Dendritic cell treated with granulocyte-macrophage colony-stimulating factor and Interleukin-4, amounts not matched to agents 40 ng/mL and 50 ng/mL, for 4 days (primary cell): ENCODE data around the gene CSAD.

Experiments
- H3K27ac Mint-ChIP-seq: one replicate; pipeline ENCODE4 v1.8.0; 2022; ENCODE audit warnings: mild to moderate bottlenecking, mixed read lengths
- H3K27me3 Mint-ChIP-seq: one replicate; pipeline ENCODE4 v1.8.0; 2022; ENCODE audit warnings: mild to moderate bottlenecking, mixed read lengths
- H3K36me3 Mint-ChIP-seq: one replicate; pipeline ENCODE4 v1.8.0; 2022; ENCODE audit warnings: low read depth, mixed read lengths
- H3K4me1 Mint-ChIP-seq: one replicate; pipeline ENCODE4 v1.8.0; 2022; ENCODE audit warnings: low read depth, mixed read lengths
- H3K4me3 Mint-ChIP-seq: one replicate; pipeline ENCODE4 v1.8.0; 2022; ENCODE audit warnings: mild to moderate bottlenecking, moderate library complexity, mixed read lengths
- H3K9me3 Mint-ChIP-seq: one replicate; pipeline ENCODE4 v1.8.0; 2022; ENCODE audit warnings: mixed read lengths
- intact Hi-C: fragments of 100-400 bp; cut with micrococcal nuclease; formaldehyde crosslinking; loops from one replicate; pipeline ENCODE4 v1.15.0; 2022

The CSAD gene

DNA sequence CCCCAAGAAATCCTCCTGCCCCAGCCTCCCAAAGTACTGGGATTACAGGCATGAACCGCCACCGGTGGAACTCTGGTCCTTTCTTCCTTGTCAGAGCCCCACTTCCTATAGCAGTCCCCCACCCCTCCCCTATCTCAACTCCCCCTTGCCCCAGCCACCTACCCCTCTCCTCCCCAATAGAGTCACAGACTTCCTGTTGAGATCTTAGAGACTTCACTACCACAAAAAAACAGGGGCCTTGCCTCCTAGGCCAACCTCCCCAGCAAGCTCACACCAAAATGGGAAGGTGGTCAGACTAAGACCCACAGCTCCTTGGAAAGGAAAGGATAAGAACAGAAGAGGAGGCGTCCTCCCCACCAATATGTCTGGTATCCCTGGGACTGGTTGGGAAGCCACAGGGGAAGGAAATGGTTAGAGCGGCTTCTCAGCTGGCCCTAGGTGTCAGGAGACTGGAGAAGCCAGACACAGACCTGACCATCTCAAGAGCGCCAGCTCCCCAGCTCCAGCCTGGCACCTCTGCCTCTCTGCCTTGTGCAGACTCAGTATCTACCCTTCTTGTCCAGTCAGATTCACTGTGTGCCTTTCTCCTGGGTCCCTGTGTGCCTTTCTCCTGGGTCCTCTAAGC, 17.9 kb upstream of the CSAD start:
- peaks cover 13% of the 10 kb centered on the region for H3K27me3 Mint-ChIP-seq
- intact Hi-C loops: no loop called here
- peaks cover 17% of the 10 kb centered on the region for H3K36me3 Mint-ChIP-seq
- peaks cover 42% of the 10 kb centered on the region for H3K4me1 Mint-ChIP-seq
- H3K4me3 Mint-ChIP-seq: peak overlapping the region; percentile 69
- H3K9me3 Mint-ChIP-seq: no peaks in the 10 kb centered on the region
- peak overlapping the region; percentile 40 for H3K27ac Mint-ChIP-seq

- no peak overlapping the region for H3K27ac Mint-ChIP-seq
- H3K27me3 Mint-ChIP-seq: peaks cover 13% of the 10 kb centered on the region
- H3K4me3 Mint-ChIP-seq: no peak overlapping the region
- H3K36me3 Mint-ChIP-seq: peaks cover 31% of the 10 kb centered on the region
- peaks cover 42% of the 10 kb centered on the region for H3K4me1 Mint-ChIP-seq
- intact Hi-C loops: loop anchor here (1.0 to 2.0 kb wide), 3 partner anchors 22 to 130 kb away; no protein-coding TSS in a partner anchor
- H3K9me3 Mint-ChIP-seq: no peaks in the 10 kb centered on the region
Measured at GRCh38 chr12:53197011-53197640, 16.4 kb upstream of the CSAD start.

- H3K4me1 Mint-ChIP-seq: peaks cover 42% of the 10 kb centered on the region
- intact Hi-C loops: loop anchor here (2.0 kb wide), 1 partner anchor 130 kb away; no protein-coding TSS in a partner anchor
Measured at GRCh38 chr12:53196486-53196885, 15.8 kb upstream of the CSAD start.

DNA sequence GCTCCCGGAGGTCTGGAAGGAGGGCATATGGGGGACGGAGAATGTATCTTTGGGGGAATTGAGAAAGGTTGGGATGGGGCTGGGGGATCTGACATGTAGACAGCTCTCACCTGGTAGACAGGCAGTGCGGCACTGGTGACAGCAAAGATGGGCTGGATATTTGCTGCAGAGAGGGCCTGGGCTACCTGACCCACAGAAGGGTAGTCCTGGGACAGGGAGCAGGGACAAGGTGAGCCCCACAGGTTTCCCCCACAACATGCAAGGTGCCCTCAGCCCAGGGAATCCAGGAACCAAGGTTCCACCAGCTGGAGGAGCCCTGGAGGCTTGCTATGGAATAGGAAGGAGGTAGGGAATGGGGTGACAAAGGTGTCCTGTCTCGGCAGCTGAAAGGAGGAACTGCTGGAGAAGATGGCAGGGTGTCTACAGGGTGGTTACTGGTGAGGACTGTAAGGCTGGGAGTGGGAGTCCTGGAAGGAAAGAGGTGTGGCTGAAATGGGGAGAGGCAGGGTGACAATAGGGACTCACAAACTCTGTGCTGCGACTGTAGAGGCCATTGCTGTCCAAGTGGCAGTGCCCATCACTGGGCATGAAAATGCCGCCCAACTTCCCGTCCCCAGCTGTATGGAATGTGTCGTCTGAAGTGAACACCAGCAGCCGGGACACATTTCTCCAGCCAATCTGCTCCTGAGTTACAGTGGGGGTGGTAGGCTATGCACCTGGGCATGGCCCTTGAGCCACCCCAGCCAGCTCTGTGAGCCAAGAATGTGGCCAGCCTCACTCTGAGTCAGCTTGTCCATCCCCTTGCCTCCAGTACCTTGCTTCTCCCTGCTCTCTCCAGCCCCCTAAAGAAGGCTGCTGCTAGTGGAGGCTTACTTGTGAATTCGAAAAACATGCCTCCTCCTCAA, 15.0 kb upstream of the CSAD start:
- H3K9me3 Mint-ChIP-seq: no peaks in the 10 kb centered on the region
- H3K27ac Mint-ChIP-seq: no peak overlapping the region
- no peak overlapping the region for H3K4me3 Mint-ChIP-seq
- intact Hi-C loops: loop anchor here (2.0 kb wide), 1 partner anchor 129 kb away; no protein-coding TSS in a partner anchor
- peaks cover 35% of the 10 kb centered on the region for H3K4me1 Mint-ChIP-seq
- H3K36me3 Mint-ChIP-seq: peaks cover 45% of the 10 kb centered on the region
- peaks cover 13% of the 10 kb centered on the region for H3K27me3 Mint-ChIP-seq

More at GRCh38 chr12:53196486-53196885, 15.8 kb upstream of the CSAD start:
- Mint-ChIP-seq H3K27ac (no peak overlapping the region), H3K27me3 (peaks cover 13% of the 10 kb centered on the region), H3K4me3 (no peak overlapping the region), H3K36me3 (peaks cover 38% of the 10 kb centered on the region), H3K9me3 (no peaks in the 10 kb centered on the region)

- Mint-ChIP-seq H3K9me3 (no peaks in the 10 kb centered on the region), H3K4me3 (no peak overlapping the region), H3K27ac (no peak overlapping the region), H3K27me3 (peaks cover 13% of the 10 kb centered on the region), H3K36me3 (peaks cover 53% of the 10 kb centered on the region), H3K4me1 (peaks cover 27% of the 10 kb centered on the region)
- intact Hi-C loops: no loop called here
Measured at GRCh38 chr12:53194973-53195372, 14.2 kb upstream of the CSAD start.

DNA sequence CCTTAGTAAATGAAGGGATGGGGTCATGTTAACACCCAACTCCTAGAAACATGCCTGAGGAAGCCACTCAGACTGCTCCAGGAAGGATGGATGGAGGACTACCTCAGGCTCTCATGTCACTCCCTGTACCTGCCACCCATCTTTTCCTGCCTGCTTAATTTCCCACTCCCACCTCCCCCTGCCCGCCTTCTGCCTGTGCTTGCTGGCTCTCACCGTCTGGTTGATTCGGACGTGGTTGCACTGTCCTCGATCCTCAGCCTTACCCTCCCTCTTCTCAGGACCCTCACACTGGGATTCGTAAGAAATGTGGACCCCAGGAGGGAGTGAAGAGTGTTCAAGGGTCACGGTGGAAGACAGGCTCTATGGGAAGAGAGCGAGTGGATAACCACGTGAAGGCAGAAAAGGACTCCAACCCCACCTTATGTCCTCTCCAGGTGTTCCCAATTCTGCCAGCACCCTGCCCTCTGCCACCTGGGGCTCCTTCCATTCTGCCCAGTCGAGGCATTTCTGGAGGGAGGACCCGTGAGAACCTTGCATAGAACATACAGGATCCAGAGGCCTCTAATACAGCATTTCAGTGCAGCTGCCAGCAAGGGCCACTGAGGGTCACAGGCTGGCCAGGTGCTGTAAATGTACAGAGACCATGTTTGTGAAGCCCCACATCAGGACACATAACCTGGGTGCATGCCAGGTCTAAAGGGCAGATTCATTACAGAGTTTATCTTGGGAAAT, 13.4 kb upstream of the CSAD start:
- peaks cover 21% of the 10 kb centered on the region for H3K4me1 Mint-ChIP-seq
- H3K4me3 Mint-ChIP-seq: no peak overlapping the region
- H3K9me3 Mint-ChIP-seq: no peaks in the 10 kb centered on the region
- intact Hi-C loops: no loop called here
- H3K27ac Mint-ChIP-seq: no peak overlapping the region
- H3K36me3 Mint-ChIP-seq: peaks cover 60% of the 10 kb centered on the region
- H3K27me3 Mint-ChIP-seq: peaks cover 12% of the 10 kb centered on the region

DNA sequence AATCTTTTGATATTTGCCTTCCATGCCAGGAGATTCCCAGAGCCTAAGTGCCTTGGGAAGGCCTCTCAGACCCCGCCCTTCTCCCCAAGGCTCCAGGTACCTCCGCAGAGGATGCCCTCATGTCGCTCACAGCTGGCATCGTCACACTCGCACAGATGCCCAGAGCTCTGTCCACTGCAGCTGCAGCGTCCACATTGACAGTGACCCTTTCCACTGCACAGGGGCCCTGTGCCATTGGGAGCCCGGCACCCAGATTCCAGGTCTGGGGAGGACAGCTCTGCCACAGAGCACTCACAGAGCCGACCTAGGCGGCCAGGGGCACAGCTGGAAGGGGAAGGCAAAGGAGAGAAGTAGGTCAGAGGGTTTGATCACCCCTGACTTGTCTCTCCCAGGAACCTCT, 12.3 kb upstream of the CSAD start:
- Mint-ChIP-seq H3K27me3 (peaks cover 4% of the 10 kb centered on the region), H3K4me3 (no peak overlapping the region), H3K36me3 (peaks cover 70% of the 10 kb centered on the region), H3K27ac (no peak overlapping the region), H3K4me1 (peaks cover 10% of the 10 kb centered on the region), H3K9me3 (no peaks in the 10 kb centered on the region)
- intact Hi-C loops: no loop called here

DNA sequence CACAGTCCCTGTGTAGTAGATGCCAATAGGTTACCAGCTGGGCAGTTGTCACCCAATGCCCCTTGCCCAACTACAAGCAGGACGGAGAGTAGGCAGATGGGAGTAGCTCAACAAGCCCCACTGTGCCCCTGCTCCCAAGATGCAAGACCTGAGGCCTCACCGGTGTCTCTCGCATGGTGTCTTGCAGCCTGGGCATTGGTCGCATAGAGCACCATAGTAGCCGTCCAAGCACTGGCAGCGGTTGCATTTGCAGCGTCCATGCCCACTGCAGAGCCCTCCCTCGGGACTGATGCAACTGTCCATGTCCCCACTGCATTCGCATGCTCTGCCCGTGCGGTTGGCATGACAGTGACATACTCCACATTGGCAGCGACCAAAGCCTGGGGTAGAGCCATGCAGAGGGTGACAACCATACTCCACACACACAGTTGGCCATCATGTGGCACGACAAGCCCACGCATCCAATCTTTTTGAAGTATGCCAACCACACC, 11.9 kb upstream of the CSAD start:
- intact Hi-C loops: no loop called here
- H3K36me3 Mint-ChIP-seq: peaks cover 75% of the 10 kb centered on the region
- no peaks in the 10 kb centered on the region for H3K27me3 Mint-ChIP-seq
- no peak overlapping the region for H3K4me3 Mint-ChIP-seq
- H3K4me1 Mint-ChIP-seq: peaks cover 8% of the 10 kb centered on the region
- H3K27ac Mint-ChIP-seq: no peak overlapping the region
- H3K9me3 Mint-ChIP-seq: no peaks in the 10 kb centered on the region

DNA sequence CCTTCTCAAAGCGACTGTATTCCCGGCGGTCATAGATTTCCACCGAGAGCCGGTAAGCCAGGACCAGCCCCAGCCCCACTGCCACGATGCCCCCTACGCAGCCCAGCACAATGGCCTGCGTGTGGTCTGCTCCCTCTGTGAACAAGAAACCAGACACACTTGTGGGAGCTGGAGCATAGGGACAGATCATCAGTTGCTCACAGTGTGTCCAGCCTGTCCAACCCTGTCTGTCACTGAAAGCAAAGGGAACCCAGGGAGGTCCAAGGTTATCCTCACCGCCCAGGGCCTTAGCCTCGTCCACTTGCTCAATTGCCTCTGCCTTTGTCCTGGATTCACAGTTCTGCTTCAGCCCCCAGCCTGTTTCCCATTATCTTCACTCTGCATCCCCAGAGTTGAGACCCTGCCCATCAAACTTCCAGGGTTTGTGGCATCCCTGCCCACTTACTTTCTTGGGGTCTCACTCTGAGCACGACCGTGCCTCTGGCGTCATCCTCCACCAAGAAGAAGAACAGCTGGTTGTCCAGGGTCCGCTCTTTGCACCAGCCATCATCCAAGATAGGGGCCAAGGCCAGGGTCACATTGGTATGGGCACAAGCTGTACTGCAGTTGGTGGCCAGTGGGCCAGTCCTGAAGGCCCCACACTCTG, 11.3 kb upstream of the CSAD start:
- H3K36me3 Mint-ChIP-seq: peaks cover 81% of the 10 kb centered on the region
- no peak overlapping the region for H3K27ac Mint-ChIP-seq

DNA sequence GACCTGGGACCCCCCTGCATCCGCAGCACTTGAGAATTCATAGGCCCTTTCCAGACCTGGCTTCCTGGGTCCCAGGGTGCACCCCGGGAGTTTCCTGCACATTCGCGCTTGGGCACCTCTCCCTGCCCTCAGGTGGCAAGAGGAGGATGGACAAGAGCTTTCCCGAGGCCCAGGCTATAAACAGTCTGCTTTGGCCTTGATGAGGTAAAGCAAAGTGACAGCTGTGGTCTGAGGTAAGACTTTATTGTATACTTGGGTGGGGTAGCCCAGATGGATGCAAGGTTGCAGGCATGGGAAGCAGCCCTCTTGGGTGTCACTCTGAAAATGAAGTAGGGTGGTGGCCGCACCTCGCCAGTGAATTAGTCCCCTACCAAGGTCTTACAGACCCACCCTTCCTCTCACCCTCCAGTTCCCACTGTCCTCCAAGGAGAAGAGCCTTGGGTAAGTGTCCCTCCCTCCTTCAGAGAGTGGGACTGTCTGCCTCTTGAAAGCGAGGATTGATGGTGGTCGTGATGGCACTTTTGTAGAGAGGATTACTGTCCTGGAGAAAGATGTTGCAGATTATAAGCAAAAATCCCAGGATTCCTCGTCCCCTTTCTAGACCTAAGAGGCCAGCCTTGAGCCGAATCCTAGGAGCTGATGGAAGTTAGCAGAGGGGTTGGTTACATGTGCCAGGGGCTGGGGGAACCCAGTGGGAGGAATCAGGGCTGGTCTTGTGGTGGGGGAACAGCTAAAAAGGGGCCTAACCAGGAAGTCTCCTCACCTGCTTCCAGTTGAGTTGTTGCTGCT, 10.6 kb upstream of the CSAD start:
- Mint-ChIP-seq H3K36me3 (peaks cover 88% of the 10 kb centered on the region), H3K27ac (no peak overlapping the region), H3K4me3 (no peak overlapping the region), H3K9me3 (no peaks in the 10 kb centered on the region), H3K27me3 (no peaks in the 10 kb centered on the region), H3K4me1 (peaks cover 9% of the 10 kb centered on the region)
- intact Hi-C loops: no loop called here

More for the DNA sequence above, 11.3 kb upstream of the CSAD start:
- no peak overlapping the region for H3K4me3 Mint-ChIP-seq
- intact Hi-C loops: no loop called here
- H3K4me1 Mint-ChIP-seq: peaks cover 14% of the 10 kb centered on the region
- H3K9me3 Mint-ChIP-seq: no peaks in the 10 kb centered on the region
- H3K27me3 Mint-ChIP-seq: no peaks in the 10 kb centered on the region

DNA sequence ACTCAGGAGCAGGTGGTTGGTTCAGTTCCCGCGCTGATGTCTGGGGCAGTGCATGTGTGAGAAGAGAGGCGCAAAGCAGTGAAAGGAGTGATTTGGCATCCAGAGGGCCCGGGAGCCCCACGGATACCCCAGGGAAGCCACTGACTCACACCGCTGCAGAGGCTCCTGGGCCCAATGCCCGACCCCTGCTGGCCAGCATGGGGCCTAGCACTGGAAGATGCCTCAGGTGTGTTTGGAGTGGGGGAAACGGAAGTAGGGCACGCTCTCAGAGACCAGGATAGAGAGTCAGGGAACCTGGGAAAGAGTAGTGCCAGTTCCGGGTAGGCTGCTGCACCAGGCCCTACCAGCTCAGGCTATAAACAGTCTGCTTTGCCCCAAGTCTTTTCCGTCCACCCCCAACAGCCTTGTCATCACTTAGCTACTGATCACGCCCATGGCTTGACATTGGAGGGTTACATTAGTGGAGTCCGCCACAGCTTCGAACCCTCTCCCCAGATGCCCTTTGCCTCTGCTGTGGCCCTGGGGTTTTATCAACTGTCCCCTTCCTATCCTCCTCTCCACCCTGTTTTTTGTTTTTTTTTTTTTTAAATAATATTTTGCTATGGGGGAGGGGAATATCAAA, 9.5 kb upstream of the CSAD start:
- intact Hi-C loops: no loop called here
- Mint-ChIP-seq H3K27me3 (no peaks in the 10 kb centered on the region), H3K4me3 (no peak overlapping the region), H3K9me3 (no peaks in the 10 kb centered on the region), H3K36me3 (peaks cover 92% of the 10 kb centered on the region), H3K27ac (no peak overlapping the region), H3K4me1 (peaks cover 9% of the 10 kb centered on the region)

DNA sequence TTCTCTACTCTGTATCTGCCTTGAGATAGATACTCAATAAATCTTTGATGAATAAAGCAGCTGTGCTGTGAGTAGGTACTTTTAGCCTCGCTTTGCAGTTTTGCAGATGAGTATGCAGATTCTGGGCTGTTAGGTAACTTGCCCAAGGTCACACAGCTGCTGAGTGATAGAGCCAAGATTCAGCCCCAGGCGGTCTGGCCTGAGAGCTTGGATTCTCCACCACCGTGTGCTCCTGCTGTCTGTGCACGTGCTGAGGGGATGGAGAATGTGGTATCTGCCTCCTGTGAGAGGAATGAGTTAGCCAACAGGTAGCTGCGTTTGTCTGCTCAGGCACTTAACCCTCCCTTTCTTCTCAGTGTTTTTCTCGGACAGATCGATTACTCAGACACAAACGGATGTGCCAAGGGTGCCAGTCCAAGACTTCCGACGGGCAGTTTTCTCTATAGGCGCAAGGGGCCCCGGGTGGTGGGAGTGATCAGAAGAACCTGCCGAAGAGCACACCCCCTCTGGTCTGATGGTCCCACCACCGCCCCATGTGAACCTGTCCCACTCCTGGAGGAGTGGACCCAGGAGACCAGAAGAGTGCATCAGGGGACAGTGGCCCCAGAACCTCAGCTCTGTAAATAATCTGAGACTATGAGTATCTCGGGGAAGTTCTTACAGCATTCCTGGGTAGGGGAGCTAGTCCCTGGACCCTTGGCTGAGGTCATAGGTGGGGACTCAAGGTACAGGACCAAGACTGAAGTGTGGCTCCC, 6.6 kb upstream of the CSAD start:
- H3K27me3 Mint-ChIP-seq: no peaks in the 10 kb centered on the region
- H3K4me3 Mint-ChIP-seq: no peak overlapping the region
- intact Hi-C loops: no loop called here
- H3K27ac Mint-ChIP-seq: no peak overlapping the region
- H3K9me3 Mint-ChIP-seq: no peaks in the 10 kb centered on the region
- peaks cover 35% of the 10 kb centered on the region for H3K4me1 Mint-ChIP-seq
- peaks cover 90% of the 10 kb centered on the region for H3K36me3 Mint-ChIP-seq
